ENCODE measurements around the gene MALT1.

GRCh38 chr18:58766164-58766563 is 94.9 kb downstream of the MALT1 start:
- no peak for TF ChIP-seq CTCF (IDR thresholded peaks at IDR 0.05)
- TF ChIP-seq TFCP2L1 (CRISPR knock-in tag; IDR thresholded peaks at IDR 0.05), result no peak
- TF ChIP-seq REST (IDR thresholded peaks at IDR 0.05), result no peak
- TF ChIP-seq CEBPB (IDR thresholded peaks at IDR 0.05), result peak in 1 of 2 experiments; percentile 14; a peak in 1 of 4 replicates
- no peak for TF ChIP-seq POLR2A (IDR thresholded peaks at IDR 0.05; ENCODE audit: low read length)
- TF ChIP-seq RAD21 (conservative IDR thresholded peaks at IDR 0.05 in 1 of 2, IDR thresholded peaks at IDR 0.05 in 1 of 2), result no peak
- no peak for TF ChIP-seq RNF2 (IDR thresholded peaks at IDR 0.05; ENCODE audit: borderline replicate concordance, low read depth)

Data from A549 (cell line).